CD4-positive, alpha-beta T cell treated with Interferon alpha-2 for 1 hour (primary cell): ENCODE measurements around the gene LIG1.

Experiments used
- DNase-seq, 2 donors: peaks; one replicate each; pipeline ENCODE4 v3.0.0-alpha.2; 2020 to 2022

LIG1 gene

GRCh38 chr19:48069435-48069834, 100.7 kb downstream of the LIG1 start:
- no peak for DNase-seq
